Coronary artery (tissue), 2 donors: Measurements from ENCODE around the gene ATF1.
"Not testable (repeated sequence)": the region's sequence is repeated elsewhere in the genome, so short reads cannot be mapped to it uniquely, and the experiment has no call there.

ENCODE experiments used
- DNase-seq: peaks from one replicate; pipeline ENCODE4 v3.0.0-alpha.2; 2017; ENCODE audit warnings: low spot score
- H3K27ac ChIP-seq, 2 donors: fragments of 200-600 bp; sonication (generic); one replicate each; pipeline ENCODE4 v1.5.1; 2016 to 2019
- H3K4me3 ChIP-seq: fragments of 200-600 bp; sonication (generic); 2 replicates; pipeline ENCODE4 v1.5.1; 2016; ENCODE audit warnings: mild to moderate bottlenecking, moderate library complexity
- TF ChIP-seq, protein P1 (sequence below): fragments of 200-600 bp; sonication (generic); IDR thresholded peaks from one replicate; pipeline ENCODE4 v1.5.1; 2019; ENCODE audit warnings: antibody characterized with exemption

Gene ATF1

DNA sequence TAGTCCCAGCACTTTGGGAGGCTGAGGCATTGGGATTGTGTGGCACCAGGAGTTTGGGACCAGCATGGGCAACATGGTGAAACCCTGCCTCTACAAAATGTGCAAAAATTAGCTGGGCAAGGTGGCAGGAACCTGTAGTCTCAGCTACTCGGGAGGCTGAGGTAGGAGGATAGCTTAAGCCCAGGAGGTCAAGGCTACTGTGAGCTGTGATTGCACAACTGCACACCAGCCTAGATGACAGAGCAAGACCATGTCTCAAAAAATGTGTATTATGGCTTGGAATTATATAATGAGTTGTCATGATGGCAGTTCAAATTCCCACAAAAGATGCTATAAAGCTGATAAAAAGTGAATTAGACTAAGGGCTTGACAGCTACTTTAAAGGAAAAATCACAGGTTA, 58.2 kb downstream of the ATF1 start:
- Histone ChIP-seq H3K4me3 (no peak overlapping the region), H3K27ac (no peak overlapping the region)
- no peak for DNase-seq
- TF ChIP-seq, protein P1, sequence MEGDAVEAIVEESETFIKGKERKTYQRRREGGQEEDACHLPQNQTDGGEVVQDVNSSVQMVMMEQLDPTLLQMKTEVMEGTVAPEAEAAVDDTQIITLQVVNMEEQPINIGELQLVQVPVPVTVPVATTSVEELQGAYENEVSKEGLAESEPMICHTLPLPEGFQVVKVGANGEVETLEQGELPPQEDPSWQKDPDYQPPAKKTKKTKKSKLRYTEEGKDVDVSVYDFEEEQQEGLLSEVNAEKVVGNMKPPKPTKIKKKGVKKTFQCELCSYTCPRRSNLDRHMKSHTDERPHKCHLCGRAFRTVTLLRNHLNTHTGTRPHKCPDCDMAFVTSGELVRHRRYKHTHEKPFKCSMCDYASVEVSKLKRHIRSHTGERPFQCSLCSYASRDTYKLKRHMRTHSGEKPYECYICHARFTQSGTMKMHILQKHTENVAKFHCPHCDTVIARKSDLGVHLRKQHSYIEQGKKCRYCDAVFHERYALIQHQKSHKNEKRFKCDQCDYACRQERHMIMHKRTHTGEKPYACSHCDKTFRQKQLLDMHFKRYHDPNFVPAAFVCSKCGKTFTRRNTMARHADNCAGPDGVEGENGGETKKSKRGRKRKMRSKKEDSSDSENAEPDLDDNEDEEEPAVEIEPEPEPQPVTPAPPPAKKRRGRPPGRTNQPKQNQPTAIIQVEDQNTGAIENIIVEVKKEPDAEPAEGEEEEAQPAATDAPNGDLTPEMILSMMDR, result no peak

DNA sequence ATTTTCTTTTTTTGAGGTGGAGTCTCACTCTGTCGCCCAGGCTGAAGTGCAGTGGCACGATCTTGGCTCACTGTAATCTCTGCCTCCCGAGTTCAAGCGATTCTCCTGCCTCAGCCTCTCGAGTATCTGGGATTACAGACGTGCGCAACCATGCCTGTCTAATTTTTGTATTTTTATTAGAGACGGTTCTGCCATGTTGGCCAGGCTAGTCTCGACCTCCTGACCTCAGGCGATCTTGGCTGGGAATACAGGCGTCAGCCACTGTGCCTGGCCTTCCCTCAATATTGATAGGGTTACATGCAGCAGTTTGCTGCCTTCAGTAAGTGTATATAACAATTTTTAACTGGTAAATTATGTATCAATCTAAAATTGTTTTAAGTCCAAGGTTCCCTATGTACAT, 59.8 kb downstream of the ATF1 start:
- not testable (repeated sequence) for H3K4me3 ChIP-seq, DNase-seq, H3K27ac ChIP-seq

DNA sequence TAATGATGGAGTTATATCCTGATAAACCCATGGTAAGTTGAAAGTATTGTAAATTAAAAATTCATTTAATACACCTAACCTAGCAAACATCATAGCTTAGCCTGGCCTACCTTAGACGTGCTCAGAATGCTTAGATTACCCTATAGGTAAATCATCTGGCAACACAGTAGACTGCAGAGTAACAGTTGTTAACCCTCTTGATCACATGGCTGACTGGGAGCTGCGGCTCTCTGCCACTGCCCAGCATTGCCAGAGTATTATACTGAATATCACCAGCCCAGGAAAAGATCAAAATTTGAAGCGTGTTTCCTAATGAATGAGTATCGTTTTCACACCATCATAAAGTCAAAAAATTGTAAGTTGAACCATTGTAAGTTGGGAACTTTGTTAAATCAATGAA, 61.0 kb downstream of the ATF1 start:
- H3K4me3 ChIP-seq, result no peak overlapping the region
- H3K27ac ChIP-seq, result peak overlapping the region; percentile 57 to 59
- no peak for DNase-seq
- TF ChIP-seq, protein P1, result no peak

DNA sequence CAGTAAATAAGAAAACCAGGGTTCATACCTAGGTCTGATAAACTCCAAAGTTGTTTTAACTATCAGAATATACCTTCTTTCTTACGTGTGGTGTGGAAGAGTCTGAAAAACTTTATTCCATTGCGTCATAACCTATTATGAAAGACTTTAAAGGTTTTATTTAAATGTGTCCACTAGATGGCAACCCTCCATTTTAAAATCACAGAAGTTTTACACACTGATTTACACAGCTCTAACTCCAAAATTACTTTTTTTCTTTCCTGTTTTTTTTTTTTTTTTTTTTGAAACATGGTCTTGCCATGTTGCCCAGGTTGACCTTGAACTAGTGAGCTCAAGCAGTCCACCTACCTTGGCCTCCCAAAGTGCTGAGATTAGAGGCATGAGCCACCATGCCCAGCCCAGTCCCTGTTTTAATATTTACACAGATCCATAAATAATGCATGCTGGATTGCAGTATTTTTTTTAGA, 61.5 kb downstream of the ATF1 start:
- H3K27ac ChIP-seq, result peak overlapping the region; percentile 57 to 59
- TF ChIP-seq, protein P1, result no peak
- no peak overlapping the region for H3K4me3 ChIP-seq
- no peak for DNase-seq

DNA sequence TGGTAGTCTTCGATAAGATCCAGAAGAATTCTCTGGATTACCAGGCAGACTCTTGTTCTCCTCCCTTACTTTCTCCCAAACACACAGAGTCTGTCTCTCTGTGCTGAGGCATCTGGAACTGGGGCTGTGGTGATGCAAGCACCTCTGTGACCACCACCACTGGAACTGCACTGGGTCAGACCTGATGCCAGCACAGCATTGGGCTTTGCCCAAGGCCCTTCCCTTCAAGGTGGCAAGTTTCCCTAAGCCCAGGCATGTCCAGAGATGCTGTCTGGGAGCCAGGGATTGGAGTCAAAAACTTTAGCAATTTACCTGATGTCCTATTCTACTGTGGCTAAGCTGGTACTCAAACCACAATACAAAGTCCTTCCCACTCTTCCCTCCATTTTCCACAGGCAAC, 64.2 kb downstream of the ATF1 start:
- TF ChIP-seq, protein P1, result no peak
- Histone ChIP-seq H3K4me3 (no peak overlapping the region), H3K27ac (no peak overlapping the region)
- no peak for DNase-seq

DNA sequence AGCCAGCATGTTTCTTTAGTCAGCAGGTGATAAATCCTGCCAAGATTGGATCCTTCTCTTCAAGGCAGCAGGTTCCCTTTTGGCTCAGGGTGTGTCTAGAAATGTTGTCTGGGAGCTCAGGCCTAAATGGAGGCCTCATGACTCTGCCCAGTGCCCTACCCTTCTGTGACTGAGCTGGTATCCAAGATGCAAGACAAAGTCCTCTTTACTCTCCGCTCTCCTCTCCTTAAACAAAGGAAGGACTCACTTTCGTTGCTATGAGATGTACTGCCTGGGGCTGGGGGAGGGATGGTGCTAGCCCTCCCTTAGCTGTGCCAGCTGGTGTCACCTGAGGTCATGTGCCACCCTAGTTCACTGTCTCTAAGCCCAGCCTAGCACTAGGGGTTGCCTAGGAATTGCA, 65.0 kb downstream of the ATF1 start:
- DNase-seq, result no peak
- TF ChIP-seq, protein P1, result no peak
- Histone ChIP-seq H3K4me3 (no peak overlapping the region), H3K27ac (no peak overlapping the region)

DNA sequence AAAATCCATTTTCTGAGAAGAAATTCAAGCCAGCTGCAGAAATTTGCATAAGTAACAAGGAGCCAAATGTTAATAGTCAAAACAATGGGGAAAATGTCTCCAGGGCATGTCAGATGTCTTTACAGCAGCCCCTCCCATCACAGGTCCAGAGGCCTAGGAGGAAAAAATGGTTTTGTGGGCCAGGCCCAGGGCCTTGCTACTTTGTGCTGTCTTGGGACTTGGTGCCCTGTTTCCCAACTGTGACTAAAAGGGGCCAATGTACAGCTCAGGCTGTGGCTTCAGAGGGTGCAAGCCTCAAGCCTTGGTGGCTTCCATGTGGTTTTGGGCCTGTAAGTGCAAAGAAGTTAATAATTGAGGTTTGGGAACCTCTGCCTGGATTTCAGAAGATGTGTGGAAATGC, 69.9 kb downstream of the ATF1 start:
- H3K4me3 ChIP-seq, H3K27ac ChIP-seq, DNase-seq: not testable (repeated sequence)

DNA sequence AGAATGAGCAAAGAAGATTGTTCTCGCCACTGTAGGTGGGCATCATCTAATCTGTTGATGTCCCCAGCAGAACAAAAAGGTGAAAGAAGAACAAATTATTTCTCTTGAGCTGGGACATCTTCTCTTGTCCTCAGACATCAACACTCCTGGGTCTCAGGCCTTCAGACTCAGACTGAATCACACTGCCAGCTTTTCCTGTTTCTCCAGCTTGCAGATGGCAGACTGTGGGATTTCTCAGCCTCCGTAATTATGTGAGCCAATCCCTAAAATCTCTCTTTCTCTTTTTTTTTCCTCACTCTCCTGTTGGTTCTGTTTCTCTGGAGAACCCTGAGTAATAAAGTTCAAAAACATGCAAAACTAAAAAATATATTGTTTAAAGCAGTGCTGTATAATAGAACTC, 75.1 kb downstream of the ATF1 start:
- DNase-seq, result no peak
- TF ChIP-seq, protein P1, result no peak
- Histone ChIP-seq H3K4me3 (no peak overlapping the region), H3K27ac (no peak overlapping the region)
